ENCODE results near the gene B3GNT7.

B3GNT7 gene

DNA sequence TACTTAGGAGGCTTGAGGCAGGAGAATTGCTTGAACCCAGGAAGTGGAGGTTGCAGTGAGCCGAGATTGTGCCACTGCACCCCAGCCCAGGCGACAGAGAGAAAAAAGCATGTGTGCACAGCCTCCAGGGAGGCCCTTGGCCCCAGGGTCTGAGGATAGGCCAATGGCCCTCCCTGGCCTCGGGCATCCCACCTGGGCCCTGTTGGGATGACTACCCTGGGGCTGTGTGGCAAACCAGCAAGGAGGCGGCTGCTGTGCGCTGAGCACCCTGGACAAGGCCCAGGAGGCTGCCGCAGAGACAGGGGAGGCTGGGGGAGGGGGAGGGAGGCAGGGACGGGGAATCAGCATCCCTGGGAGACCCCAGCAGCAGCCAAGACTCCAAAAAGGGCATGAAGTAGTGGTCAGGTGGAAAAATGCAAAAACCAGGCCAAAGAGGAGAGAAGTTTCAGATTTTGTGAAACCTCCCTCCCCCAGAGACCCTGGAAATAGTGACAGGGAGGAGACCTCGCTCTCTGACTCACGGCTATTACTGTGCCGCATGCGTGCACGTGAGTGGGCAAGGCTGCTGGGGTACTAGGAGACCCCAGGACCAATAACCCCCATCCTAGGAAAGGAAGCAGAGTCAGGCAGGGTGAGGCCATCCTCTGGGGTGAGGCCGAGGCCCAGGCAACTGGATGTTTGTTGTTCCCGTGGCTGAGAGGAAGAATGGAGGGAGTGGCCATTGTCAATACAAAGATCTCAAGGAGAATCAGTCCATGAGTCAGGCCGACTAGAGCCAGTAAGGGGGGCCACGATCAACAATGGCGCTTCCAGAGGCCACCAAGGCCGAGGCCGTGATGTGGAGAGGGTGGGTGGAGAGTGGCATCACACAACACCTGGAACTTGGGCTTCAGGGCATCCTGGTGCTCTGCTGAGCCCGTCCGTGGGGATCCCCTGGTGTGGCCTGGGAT lies 16.0 kb upstream of the B3GNT7 start:
- Histone ChIP-seq H3K9ac (ENCODE audit: low read length) (no peak overlapping the region), H3F3A (ENCODE audit: insufficient read depth) (no peaks in the 10 kb centered on the region)

DNA sequence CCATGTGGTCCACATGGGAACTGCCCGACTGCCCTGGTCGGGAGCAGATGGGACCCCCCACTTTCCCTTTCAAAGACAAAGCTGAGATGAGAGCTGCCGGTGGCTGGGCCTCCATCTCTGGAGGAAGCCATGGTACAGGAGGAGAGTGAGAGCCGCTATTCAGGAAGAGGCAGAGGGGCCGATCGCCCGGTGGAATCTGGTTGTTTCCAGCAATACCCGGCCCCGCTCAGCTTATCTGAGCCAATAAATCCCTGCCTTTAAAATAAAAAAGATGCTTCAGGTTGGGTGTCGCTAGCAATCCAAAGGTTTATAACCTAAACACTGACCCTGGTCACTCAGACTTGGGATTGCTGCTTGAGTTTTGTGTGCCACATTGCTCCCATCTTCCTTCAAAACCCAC lies 15.2 kb upstream of the B3GNT7 start:
- Histone ChIP-seq H3K4me2 (ENCODE audit: low read depth, low read length, poor library complexity, severe bottlenecking) (no peak overlapping the region), H3F3A (ENCODE audit: insufficient read depth) (no peaks in the 10 kb centered on the region), H3K9ac (ENCODE audit: low read length) (no peak overlapping the region), H3K9me3 (ENCODE audit: insufficient read depth, low read length) (peaks cover 7% of the 10 kb centered on the region; the same call in 1 of the 2 replicates), H3K4me3 (ENCODE audit: insufficient read depth, low read length, poor library complexity, severe bottlenecking) (no peak overlapping the region), H2AFZ (ENCODE audit: low read depth, low read length, severe bottlenecking) (no peak overlapping the region), H3K36me3 (ENCODE audit: low read length) (no peaks in the 10 kb centered on the region), H3K9me2 (replicated peaks; ENCODE audit: insufficient read depth, low read length) (no peaks in the 10 kb centered on the region), H3K27me3 (ENCODE audit: low read length) (no peaks in the 10 kb centered on the region), H4K20me1 (ENCODE audit: low read depth, low read length) (no peaks in the 10 kb centered on the region), H3K27ac (ENCODE audit: low read depth, low read length) (no peak overlapping the region), H3K79me2 (ENCODE audit: insufficient read depth, low read length) (no peaks in the 10 kb centered on the region)
- TF ChIP-seq, protein P1, sequence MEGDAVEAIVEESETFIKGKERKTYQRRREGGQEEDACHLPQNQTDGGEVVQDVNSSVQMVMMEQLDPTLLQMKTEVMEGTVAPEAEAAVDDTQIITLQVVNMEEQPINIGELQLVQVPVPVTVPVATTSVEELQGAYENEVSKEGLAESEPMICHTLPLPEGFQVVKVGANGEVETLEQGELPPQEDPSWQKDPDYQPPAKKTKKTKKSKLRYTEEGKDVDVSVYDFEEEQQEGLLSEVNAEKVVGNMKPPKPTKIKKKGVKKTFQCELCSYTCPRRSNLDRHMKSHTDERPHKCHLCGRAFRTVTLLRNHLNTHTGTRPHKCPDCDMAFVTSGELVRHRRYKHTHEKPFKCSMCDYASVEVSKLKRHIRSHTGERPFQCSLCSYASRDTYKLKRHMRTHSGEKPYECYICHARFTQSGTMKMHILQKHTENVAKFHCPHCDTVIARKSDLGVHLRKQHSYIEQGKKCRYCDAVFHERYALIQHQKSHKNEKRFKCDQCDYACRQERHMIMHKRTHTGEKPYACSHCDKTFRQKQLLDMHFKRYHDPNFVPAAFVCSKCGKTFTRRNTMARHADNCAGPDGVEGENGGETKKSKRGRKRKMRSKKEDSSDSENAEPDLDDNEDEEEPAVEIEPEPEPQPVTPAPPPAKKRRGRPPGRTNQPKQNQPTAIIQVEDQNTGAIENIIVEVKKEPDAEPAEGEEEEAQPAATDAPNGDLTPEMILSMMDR (IDR thresholded peaks at IDR 0.05; ENCODE audit: insufficient read depth, low read length, poor library complexity, severe bottlenecking): no peak
- no peak for TF ChIP-seq EZH2phosphoT487 (conservative IDR thresholded peaks at IDR 0.05; ENCODE audit: low read length)

More for the DNA sequence above, 16.0 kb upstream of the B3GNT7 start:
- Histone ChIP-seq H3K79me2 (ENCODE audit: insufficient read depth, low read length) (no peaks in the 10 kb centered on the region), H4K20me1 (ENCODE audit: low read depth, low read length) (no peaks in the 10 kb centered on the region), H2AFZ (ENCODE audit: low read depth, low read length, severe bottlenecking) (no peak overlapping the region), H3K27me3 (ENCODE audit: low read length) (no peaks in the 10 kb centered on the region), H3K27ac (ENCODE audit: low read depth, low read length) (no peak overlapping the region), H3K4me3 (ENCODE audit: insufficient read depth, low read length, poor library complexity, severe bottlenecking) (no peak overlapping the region), H3K4me2 (ENCODE audit: low read depth, low read length, poor library complexity, severe bottlenecking) (no peak overlapping the region), H3K9me2 (replicated peaks; ENCODE audit: insufficient read depth, low read length) (no peaks in the 10 kb centered on the region), H3K36me3 (ENCODE audit: low read length) (no peaks in the 10 kb centered on the region), H3K9me3 (ENCODE audit: insufficient read depth, low read length) (no peaks in the 10 kb centered on the region)
- no peak for TF ChIP-seq EZH2phosphoT487 (conservative IDR thresholded peaks at IDR 0.05; ENCODE audit: low read length)
- TF ChIP-seq, protein P1 (IDR thresholded peaks at IDR 0.05; ENCODE audit: insufficient read depth, low read length, poor library complexity, severe bottlenecking): no peak

DNA sequence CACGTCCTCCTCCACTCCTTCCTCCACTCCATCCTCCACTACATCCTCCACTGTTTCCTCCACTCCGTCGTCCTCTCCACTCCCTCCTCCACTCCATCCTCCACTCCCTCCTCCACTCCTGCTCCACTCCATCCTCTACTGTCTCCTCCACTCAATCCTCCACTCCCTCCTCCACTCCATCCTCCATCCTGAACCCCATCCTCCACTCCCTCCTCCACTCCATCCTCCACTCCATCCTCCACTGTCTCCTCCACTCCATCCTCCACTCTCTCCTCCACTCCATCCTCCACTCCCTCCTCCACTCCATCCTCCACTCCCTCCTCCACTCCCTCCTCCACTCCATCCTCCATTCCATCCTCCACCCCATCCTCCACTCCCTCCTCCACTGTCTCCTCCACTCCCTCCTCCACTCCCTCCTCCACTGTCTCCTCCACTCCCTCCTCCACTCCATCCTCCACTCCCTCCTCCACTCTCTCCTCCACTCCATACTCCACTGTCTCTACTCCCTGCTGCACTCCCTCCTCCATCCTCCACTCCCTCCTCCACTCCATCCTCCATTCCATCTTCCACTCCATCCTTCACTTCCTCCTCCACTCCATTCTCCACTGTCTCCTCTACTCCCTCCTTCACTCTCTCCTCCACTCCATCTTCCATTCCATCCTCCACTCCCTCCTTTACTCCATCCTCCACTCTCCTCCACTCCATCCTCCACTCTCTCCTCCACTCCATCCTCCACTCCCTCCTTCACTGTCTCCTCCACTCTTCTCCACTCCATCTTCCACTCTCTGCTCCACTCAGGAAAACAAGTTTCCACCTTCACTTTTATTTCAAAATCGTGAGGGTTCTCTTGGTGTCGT lies 14.3 kb upstream of the B3GNT7 start:
- Histone ChIP-seq H3K9me3 (ENCODE audit: insufficient read depth, low read length) (peaks cover 9% of the 10 kb centered on the region; the same call in 1 of the 2 replicates), H3K4me2 (ENCODE audit: low read depth, low read length, poor library complexity, severe bottlenecking) (no peak overlapping the region), H2AFZ (ENCODE audit: low read depth, low read length, severe bottlenecking) (no peak overlapping the region), H4K20me1 (ENCODE audit: low read depth, low read length) (no peaks in the 10 kb centered on the region), H3K36me3 (ENCODE audit: low read length) (no peaks in the 10 kb centered on the region), H3K9ac (ENCODE audit: low read length) (no peak overlapping the region), H3K27me3 (ENCODE audit: low read length) (no peaks in the 10 kb centered on the region), H3K27ac (ENCODE audit: low read depth, low read length) (no peak overlapping the region), H3K9me2 (replicated peaks; ENCODE audit: insufficient read depth, low read length) (no peaks in the 10 kb centered on the region), H3K4me3 (ENCODE audit: insufficient read depth, low read length, poor library complexity, severe bottlenecking) (no peak overlapping the region), H3F3A (ENCODE audit: insufficient read depth) (no peaks in the 10 kb centered on the region), H3K79me2 (ENCODE audit: insufficient read depth, low read length) (no peaks in the 10 kb centered on the region)
- TF ChIP-seq, protein P1 (IDR thresholded peaks at IDR 0.05; ENCODE audit: insufficient read depth, low read length, poor library complexity, severe bottlenecking): no peak
- TF ChIP-seq EZH2phosphoT487 (conservative IDR thresholded peaks at IDR 0.05; ENCODE audit: low read length): no peak
